Left cardiac atrium (tissue), 4 donors: ENCODE data around the gene TYSND1. TPM values are rescaled to one million over a fixed set of nuclear protein-coding genes. Genes with fewer than 3 reads are reported as not detected.
"Not testable (repeated sequence)": the region's sequence is repeated elsewhere in the genome, so short reads cannot be mapped to it uniquely, and the experiment has no call there.

Experiments
- ATAC-seq, 2 donors: fragments of 200-7000 bp; cut with Tn5 transposase; one replicate each; pipeline ENCODE4 v1.9.1; 2020; ENCODE audit warnings: mild to moderate bottlenecking in 2 of 2, moderate library complexity in 2 of 2
- DNase-seq: peaks from one replicate; pipeline ENCODE4 v3.0.0-alpha.2; 2020
- intact Hi-C, 2 donors: fragments of 100-400 bp; cut with DNase I; formaldehyde crosslinking; loops; one replicate each; pipeline versions ENCODE4 v1.14.1 to v1.15.1; 2022 to 2023
- total RNA-seq, 2 donors: library from RNA; stranded (reverse); fragmentation: NEBNext Ultra II Directional; extraction: Animal tissue kit (Norgen Biotek cat#: 25700); gene quantifications; one replicate each; pipeline ENCODE4 v1.2.1, GENCODE V29; 2021
- donor health status: DM: no; HTN: yes; CAD: no.
- donor health status: DM: no; HTN: yes; CAD: no; lungs with severe emphysema.
- donor health status: DM: yes; HTN: yes; CAD: no.
- donor health status: Dilated cardiomyopathy.

Gene TYSND1
- total RNA-seq, 2 donors from 2014 or later: 6.3 to 8.5 TPM

DNA sequence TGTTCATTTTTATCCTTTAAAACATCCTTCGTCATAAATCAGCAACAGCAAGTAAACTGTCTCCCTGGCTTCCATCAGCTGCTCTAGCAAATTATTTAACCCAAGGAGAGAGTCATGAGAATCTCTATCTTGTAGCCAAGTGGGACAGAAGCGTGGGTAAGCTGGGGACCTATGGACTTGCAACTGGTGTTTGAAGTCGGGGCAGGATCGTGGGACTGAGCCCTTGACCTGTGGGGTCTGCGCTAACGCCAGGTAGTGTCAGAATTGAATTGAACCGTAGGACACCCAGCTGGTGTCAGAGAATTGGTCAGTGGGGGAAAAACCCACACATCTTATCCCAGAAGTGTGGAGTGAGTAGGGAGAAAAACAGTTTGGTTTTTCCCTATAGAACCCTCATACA, 27.3 kb downstream of the TYSND1 start:
- DNase-seq: no peak
- intact Hi-C loops: no loop called here
- no peak for ATAC-seq

DNA sequence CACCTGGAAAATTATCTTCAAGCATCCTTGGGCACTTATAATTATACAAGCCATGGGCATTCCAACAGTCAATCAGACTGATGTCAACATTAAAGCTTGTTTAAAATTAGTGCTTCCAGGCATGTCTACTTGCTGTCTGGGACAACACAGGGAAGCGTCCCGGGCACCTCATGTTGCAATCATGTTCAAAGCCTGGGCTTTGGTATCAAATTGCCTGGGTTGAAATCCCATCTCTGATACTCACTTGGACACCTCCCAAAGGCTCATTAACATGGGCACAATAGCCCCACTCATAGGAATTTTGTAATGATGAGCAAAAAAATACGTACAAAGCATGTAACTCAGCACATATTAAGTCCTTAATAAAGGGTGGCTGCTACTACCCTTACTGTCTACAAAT, 28.3 kb downstream of the TYSND1 start:
- DNase-seq (no peak), ATAC-seq (no peak)
- intact Hi-C loops: no loop called here

DNA sequence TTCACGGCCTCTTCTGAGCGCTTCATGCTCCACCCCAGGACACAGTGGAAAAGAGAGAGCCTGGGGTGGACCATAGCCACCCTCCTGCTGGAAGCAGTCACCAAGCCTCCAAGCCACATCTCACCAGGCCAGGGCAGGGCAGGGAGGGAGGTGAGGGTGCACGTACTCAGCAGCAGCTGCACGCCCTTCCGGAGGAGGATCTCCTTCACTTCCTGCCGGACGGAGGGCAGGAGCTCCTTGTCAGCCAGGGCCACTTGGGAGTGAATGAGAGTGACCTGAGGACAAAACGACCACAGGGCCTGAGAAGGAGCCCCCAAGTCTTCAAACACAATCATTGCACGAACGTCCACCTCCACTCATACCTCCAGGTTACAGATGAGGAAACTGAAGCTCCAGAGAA, 28.9 kb downstream of the TYSND1 start:
- DNase-seq (no peak), ATAC-seq (no peak)
- intact Hi-C loops: no loop called here

DNA sequence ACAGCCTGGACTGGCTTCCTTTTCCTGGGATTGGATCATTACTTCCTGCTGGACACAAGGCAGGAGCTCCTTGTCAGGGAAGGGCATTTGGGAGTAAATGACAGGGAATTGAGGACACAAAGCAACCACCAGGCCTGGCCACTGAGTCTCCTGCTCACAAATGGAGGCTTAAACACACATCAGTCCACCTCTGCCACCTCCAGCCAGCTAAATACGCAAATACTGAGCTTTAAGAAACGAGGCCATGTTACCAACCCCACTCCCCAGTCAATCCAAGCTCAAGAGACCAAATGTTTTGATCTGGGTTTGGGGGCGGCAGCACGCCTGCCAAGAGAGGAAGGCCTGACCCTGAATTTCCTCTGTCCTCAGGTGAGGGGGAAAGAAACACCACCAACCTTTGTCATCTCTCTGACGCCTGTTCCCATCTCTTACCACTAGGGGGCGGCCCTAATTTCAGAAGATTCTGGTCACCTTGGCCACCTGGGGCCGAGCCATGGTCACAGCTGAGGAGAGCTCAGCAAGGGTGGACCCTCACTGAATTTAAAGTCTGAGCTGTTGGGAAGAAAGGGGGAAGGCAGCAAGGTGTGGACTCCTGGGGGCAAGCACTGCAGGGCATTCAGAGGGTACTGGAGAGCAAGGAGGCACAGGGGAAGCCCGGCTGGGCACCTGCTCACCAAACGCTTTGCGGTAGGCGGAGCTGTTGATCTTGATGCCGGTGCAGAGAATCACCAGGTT, 30.4 kb downstream of the TYSND1 start:
- intact Hi-C loops: no loop called here
- DNase-seq (peak; percentile 56), ATAC-seq (peak; percentile 31 to 34)

DNA sequence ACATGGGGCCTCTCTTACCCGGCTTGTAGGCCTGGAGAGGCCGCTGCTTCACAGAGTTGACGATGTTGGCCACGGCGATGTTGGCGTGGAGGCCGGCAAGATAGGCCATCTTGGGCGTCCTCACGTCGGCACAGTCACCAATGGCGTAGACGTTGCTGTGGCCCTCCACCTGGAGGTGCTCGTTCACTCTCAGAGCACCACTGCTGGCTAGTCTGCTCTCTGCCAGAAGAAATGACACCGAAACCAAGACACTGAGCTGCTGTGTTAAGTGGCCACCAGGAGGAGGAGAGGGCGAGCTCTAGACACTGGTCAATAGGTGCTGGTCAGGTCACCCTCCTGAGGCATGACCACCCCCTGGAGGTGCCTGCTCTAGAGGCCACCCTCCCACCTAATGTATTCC, 31.6 kb downstream of the TYSND1 start:
- no peak for ATAC-seq
- no peak for DNase-seq
- intact Hi-C loops: no loop called here

DNA sequence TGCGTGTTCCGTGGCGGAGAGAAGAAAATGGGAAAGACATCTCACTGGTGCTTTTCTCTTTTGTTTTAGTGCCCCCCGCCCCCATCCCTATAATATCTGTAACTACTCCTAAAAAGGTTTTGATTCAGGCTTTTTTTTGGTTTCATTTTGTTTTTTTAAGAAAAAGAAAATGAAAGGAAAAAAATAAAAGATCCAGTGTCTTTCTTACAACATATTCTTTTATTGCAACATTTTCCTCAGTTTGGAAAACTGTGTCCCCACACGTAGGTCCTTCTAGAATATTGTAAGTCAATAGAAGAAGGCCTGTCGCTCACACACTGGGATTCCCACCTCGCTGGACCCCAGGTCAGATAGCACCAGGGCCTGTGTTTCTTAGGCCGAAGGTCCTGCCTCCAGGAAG, 34.4 kb downstream of the TYSND1 start:
- intact Hi-C loops: no loop called here
- no peak for ATAC-seq
- DNase-seq: no peak

DNA sequence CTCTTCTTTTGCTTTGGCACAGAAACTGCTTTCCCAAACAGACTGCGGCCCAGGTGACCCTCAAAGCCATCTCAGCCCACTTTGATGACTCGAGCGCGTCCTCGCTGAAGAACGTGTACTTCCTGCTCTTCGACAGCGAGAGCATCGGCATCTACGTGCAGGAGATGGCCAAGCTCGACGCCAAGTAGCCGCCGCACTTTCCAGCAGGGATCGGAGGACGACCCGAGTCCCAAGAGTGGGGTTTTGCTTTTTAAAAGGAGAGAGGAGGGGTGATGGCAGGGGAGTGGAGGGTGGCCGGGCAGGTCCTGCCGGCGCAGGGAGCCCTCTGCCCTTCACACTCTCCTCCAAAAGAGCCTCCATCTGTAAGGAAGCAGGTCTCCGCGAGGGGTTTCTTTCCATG, 35.0 kb downstream of the TYSND1 start:
- ATAC-seq: no peak
- DNase-seq: no peak
- intact Hi-C loops: no loop called here

DNA sequence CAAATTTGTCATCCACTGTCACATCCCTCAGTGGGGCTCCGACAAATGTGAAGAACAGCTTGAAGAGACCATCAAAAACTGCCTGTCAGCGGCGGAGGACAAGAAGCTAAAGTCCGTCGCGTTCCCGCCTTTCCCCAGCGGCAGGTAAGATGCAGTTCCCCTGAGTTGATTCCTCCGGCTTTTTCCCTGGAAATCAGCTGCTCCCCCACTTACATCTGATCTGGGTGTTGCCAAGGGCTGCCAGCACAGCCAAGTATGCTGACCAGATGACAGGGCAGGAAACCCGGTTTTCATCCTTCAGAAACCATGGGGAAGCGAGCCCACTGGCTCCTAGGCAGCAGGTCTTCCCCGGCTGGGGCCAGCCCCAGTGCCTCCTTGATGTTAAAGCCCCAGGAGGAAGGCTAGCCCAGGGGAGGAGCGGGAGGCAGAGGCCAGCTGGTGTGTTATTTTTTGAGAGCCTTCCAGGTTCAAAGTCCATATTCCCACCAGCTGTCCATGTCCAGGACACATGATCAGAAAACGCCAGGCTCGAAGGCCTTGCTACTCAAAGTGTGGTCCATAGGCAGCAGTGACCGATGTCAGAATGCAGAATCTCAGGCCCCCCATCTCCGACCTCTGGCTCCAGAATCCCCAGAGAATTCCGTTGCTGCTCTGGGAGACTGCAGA, 37.3 kb downstream of the TYSND1 start:
- intact Hi-C loops: no loop called here
- DNase-seq (no peak), ATAC-seq (peak in 1 of 2 donors; percentile 41)

DNA sequence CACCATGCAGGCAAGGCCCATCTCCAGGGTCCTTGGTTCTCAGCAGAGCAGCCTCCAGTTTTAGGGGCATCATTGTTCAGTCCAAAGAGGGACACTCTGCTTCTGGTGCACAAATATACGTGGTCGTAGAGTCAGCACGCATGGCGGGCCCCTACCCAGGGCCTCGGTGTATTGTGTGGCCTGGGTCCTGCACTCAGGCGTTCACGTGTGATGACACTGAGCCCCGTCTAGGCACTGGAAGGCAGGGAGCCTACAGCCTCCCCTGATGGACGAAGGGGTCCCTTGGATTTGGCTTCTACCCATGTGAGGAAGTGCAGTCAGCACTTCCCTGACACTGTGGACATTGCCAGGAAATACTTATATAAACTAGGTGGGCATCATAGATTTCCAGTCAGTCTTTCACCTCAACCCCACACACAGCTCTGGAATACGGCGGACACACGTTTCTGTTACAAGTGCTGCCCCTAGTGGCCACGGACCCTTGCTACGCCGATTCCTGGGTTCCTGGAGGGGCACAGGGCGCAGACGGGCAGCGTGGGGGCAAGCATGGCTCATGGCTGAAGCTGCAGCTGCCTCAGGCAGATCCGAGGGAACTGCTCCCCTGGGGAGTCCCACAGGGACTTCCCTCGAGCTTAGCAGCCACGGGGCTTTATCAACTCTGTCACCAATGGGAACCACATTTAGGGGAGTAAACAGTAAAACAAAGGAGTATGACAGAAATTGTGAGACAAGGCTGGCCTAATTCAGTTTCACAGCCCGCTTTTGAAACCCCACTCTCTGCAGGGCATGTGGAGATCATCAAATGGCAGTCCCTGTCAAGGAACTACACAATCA, 39.3 kb downstream of the TYSND1 start:
- ATAC-seq: peak; percentile 28 to 31
- DNase-seq: peak; percentile 43
- intact Hi-C loops: no loop called here

DNA sequence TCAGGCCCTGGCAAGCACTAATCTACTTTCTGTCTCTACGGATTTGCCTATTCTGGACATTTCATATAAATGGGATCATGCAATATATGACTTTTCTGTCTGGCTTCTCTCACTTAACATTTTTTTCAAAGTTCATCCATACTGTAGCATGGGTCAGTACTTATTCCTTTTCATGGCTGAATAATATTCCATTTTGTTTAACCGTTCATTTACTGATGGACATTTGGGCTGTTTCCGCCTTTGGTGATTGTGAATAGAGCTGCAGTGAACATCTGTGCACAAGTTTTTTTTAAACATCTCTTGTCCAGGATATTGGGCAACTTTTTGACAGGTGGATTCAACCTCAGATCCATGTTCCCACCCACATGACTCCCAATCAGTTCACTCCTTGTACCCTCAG, 44.8 kb downstream of the TYSND1 start:
- intact Hi-C loops: no loop called here
- ATAC-seq (no peak), DNase-seq (no peak)

DNA sequence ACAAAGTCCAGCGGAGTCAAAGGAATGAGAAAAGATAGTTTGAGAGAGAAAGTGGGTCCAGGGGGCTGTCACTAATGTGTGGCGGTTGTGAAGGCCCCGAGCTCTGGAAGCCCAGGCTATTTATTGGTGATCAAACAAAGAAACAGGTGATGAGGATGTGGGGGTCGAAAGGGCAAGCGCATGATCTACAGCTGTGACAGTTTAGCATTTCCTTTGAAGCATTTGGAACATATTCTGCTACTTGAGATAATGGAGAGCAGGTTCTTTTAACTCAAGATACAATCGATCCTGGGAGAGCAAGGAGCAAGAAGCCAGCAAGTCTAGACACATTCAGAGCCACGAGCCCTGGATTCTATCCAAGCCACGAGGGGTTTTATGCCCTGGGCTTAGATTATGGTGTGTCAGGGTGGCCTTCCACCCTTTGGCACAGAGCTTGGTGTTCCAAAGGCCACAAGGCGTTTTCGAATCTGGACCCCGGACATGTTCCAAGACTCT, 45.4 kb downstream of the TYSND1 start:
- ATAC-seq, intact Hi-C loops, DNase-seq: not testable (repeated sequence)

DNA sequence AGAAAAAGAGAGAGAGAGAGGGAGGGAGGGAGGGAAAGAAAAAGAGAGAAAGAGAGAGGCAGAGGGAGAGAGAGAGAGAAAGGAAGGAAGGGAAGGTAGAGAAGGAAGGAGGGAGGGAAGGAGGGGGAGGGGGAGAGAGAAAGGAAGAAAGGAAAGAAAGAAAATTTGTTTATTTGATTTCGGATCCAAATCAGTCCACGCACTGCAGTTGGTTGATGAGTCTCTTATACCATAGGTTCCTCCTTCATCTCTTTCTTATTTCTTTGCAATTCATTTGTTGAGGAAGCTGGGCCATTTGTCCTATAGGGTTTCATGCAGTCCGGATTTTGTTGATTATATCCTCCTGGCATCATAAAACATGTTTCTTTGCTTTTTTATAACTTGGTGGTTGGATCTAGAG, 48.2 kb downstream of the TYSND1 start:
- no peak for ATAC-seq
- no peak for DNase-seq
- intact Hi-C loops: no loop called here

DNA sequence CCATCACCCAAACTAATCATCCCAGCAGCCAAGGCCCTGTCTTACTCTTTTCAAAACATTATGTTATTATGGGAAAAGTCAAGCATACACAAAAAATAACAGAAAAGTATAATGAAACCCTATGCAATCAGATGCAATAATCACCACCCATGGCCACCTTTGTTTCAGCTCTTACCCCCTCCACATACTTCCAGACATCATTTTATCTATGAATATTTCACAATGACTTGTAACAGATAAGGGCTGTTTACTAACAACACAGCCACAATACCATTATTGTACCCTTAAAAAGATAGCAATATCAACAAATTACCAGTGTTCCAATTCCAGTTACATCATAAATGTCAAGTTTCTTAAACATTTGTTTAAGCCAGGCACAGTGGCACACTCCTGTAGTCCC, 49.0 kb downstream of the TYSND1 start:
- intact Hi-C loops: no loop called here
- ATAC-seq (no peak), DNase-seq (no peak)

DNA sequence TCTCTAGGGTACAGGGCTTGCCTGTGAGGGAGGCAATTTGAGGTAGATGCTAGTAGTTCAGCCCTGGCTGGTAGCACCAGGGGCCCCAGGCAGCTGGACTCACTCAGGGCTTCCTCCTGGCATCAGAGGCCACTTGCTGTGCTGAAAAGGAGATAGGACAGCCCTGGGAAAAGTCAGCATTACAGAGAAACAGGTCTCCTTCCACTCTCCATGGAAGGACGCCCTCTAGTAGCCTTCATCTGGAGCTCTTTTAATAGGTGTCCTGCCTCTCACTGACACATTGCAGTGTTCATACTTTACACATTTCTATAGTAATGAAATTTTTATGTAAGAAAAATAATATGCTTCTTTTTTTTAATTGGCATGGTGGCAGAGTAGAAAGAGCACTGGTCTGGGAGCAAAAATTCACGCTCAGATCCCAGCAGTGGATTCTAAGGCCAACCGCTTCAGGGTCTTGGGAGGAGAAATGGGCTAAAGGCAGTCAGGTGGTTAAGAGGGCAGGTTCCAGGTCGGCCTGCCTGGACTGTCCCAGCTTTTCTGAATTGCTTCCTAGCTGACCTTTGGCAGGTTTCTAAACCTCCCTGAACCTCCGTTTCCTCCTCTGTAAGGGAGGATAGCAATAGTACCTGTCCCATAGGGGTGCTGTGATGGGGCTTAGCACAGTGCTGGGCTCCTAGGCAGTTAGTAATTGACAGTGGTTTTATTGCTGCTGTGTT, 49.6 kb downstream of the TYSND1 start:
- intact Hi-C loops: no loop called here
- DNase-seq: no peak
- no peak for ATAC-seq

DNA sequence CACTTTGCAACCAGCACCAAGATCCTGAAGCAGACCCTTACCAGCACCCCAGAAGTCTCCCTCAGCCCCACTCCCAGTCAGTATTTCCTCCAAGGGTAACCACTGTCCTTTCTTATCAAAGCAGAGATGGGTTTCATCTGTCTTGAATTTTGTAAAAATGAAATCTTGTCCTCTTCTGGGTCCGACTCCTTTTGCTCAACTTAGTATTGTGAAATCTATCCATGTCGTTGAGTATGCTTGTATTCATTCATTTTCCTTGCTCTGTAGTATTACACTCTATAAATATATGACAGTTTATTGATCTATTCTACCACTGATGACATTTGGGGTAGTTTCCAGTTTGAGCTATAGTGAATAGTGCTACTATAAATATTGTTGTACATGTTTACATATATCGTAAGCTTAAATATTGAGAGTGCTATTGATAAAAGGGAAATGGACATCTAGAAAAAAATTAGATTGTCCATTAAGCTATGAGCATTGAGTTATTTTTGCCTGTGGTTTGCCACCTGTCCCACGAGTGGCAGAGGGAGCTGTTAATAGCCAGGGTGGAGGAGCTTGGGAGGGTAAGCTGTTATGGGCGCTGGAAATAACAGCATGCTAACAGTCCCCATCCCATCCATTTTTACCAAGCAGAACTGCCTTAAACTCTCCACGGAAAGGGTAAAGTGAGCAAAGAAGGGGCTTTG, 50.3 kb downstream of the TYSND1 start:
- ATAC-seq (no peak), DNase-seq (no peak)
- intact Hi-C loops: no loop called here

DNA sequence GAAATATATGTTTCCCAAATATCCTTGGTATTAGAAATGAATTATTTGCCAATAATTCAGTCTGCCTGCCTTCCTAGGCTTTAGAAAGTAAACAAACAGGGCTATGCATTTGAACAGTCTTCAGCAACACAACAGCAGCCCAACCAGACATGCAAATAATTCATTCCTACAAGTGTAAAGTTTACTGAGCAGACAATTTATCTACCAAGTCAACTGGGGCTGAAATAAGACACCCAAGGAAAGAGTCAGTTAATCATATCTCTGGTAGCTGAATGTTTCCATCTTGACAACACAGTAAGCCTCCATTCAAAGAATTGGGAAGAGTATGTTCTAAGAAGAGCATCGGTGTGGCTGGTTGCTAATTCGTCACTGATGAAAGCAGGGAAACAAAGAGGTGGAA, 52.2 kb downstream of the TYSND1 start:
- DNase-seq: no peak
- intact Hi-C loops: no loop called here
- no peak for ATAC-seq

DNA sequence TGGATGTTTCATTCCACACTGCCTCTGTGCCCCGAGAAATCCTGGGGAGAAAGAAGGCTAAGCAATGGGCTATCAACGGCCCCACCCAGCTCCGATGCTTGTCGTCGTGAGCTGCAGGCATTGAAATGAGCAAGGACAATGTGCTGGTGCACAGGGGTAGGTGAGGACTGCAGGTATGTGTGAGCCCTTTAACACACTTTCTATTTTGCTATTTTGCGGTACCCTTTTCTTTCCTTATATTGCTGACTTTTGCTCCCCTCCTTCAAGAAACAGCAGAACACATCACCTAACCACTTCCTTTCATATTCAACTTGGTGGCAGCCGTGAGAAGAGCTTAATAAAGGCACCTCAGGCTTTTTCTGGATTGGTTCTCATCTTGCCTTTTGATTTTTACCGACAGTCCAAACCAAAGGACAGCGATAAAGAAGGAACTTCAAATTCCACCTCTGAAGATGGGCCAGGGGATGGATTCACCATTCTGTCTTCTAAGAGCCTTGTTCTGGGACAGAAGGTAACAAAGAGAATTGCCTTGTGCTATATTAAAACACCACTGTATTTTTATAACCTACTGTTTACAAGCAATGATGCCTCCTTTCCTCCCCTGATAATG, 53.1 kb downstream of the TYSND1 start:
- intact Hi-C loops: no loop called here
- no peak for DNase-seq
- ATAC-seq: peak in 1 of 2 donors; percentile 38

DNA sequence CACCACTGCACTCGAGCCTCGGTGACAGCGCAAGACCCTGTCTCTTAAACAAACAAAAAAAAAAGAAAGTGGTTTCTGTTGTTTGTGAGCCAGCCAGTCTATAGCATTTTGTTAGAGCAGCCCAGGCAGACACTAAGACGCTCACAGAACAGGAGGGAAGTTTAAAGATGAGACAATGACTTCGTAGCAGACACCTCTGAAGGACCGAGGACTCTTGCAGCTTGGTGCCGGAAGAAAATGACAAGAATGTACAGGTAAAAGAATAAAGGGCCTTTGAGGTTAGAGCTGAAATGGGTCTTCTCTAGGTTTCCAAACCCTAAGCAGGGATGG, 54.1 kb downstream of the TYSND1 start:
- ATAC-seq (no peak), DNase-seq (no peak)
- intact Hi-C loops: no loop called here

DNA sequence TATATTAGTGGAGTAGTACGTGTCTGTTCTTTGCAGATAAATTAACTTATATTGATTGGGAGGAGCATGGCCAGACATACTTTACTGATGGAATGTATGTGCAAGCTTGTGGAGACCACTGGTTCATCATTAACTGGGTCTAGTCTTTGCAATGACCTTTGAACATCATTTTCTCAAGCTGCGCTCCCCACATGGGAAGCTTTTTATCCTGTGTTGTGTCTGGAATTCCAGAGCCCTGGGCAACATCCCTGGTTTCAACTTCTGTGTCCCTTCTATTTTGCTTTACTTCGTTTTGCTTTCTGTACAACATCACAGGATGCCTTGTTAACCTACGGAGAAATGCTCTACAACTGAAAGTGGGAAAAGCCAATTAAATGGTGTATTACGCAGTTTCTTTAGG, 55.5 kb downstream of the TYSND1 start:
- DNase-seq: no peak
- intact Hi-C loops: no loop called here
- ATAC-seq: no peak
